Hepatocyte (in vitro differentiated cells): ENCODE data around the gene EEIG2. TPM values are rescaled to one million over a fixed set of nuclear protein-coding genes. Genes with fewer than 3 reads are reported as not detected.
"Not testable (repeated sequence)": the region's sequence is repeated elsewhere in the genome, so short reads cannot be mapped to it uniquely, and the experiment has no call there.

Experiments used
- DNase-seq: peaks from one replicate; pipeline ENCODE4 v3.0.0-alpha.2; 2016; ENCODE audit warnings: low spot score
- H2AFZ ChIP-seq: fragments of 200-600 bp; sonication (generic); 2 replicates; pipeline ENCODE4 v1.6.0; 2016; ENCODE audit warnings: antibody characterized with exemption, mild to moderate bottlenecking
- H3K27ac ChIP-seq: fragments of 200-600 bp; sonication (generic); 2 replicates; pipeline ENCODE4 v1.5.1; 2016; ENCODE audit warnings: mild to moderate bottlenecking
- H3K27me3 ChIP-seq: fragments of 200-600 bp; sonication (generic); 2 replicates; pipeline ENCODE4 v1.6.1; 2016
- H3K36me3 ChIP-seq: fragments of 200-600 bp; sonication (generic); replicated peaks from 2 replicates; pipeline ENCODE4 v1.5.1; 2016; ENCODE audit warnings: low read depth; ENCODE audit not compliant: insufficient read depth
- H3K4me1 ChIP-seq: fragments of 200-600 bp; sonication (generic); 2 replicates; pipeline ENCODE4 v1.5.1; 2016; ENCODE audit warnings: mild to moderate bottlenecking, moderate library complexity; ENCODE audit not compliant: insufficient read depth
- H3K4me2 ChIP-seq: fragments of 200-600 bp; sonication (generic); 2 replicates; pipeline ENCODE4 v1.6.0; 2016
- H3K4me3 ChIP-seq: fragments of 200-600 bp; sonication (generic); 2 replicates; pipeline ENCODE4 v1.5.1; 2016; ENCODE audit warnings: mild to moderate bottlenecking
- H3K79me2 ChIP-seq: fragments of 200-600 bp; sonication (generic); 2 replicates; pipeline ENCODE4 v1.6.0; 2017; ENCODE audit warnings: mild to moderate bottlenecking
- H3K9me2 ChIP-seq: fragments of 200-600 bp; sonication (generic); replicated peaks from 2 replicates; pipeline ENCODE4 v1.6.0; 2017; ENCODE audit warnings: mild to moderate bottlenecking; ENCODE audit not compliant: insufficient read depth
- H3K9me3 ChIP-seq: fragments of 200-600 bp; sonication (generic); 2 replicates; pipeline ENCODE4 v1.5.1; 2016; ENCODE audit warnings: low read depth, mild to moderate bottlenecking
- H4K20me1 ChIP-seq: fragments of 200-600 bp; sonication (generic); 2 replicates; pipeline ENCODE4 v1.6.0; 2016; ENCODE audit warnings: mild to moderate bottlenecking; ENCODE audit not compliant: insufficient read depth, poor library complexity, severe bottlenecking
- EZH2 ChIP-seq: fragments of 200-600 bp; sonication (generic); IDR thresholded peaks from 2 replicates; pipeline ENCODE4 v1.6.1; 2016; ENCODE audit warnings: antibody characterized with exemption, mild to moderate bottlenecking, borderline replicate concordance
- EZH2phosphoT487 ChIP-seq: fragments of 200-600 bp; sonication (generic); IDR thresholded peaks from one replicate; pipeline ENCODE4 v1.6.1; 2018; ENCODE audit warnings: antibody characterized with exemption, mild to moderate bottlenecking, low read depth, moderate library complexity; ENCODE audit not compliant: unreplicated experiment, severe bottlenecking
- WGBS: methylation state at CpG from one replicate; pipeline ENCODE4 v1.1.6; 2016; ENCODE audit warnings: low lambda C conversion rate; ENCODE audit errors: missing lambda C conversion rate; 5-methylcytosine and 5-hydroxymethylcytosine counted together
- polyA plus RNA-seq: library from polyadenylated mRNA; unstranded; fragments of >200 nt; fragmentation: Nextera tagmentation; extraction: Ambion mirVana; gene quantifications from 2 replicates; pipeline ENCODE4 v1.2.1, GENCODE V29; 2016
- total RNA-seq: library from RNA; depleted of rRNA; stranded (reverse); fragments of >200 nt; gene quantifications from 2 replicates; pipeline ENCODE4 v1.2.3, GENCODE V29; 2014
- TF ChIP-seq, protein P1 (sequence below): fragments of 200-600 bp; sonication (generic); IDR thresholded peaks from 2 replicates; pipeline ENCODE4 v1.5.1; 2016; ENCODE audit warnings: antibody characterized with exemption, mild to moderate bottlenecking; ENCODE audit not compliant: poor library complexity

EEIG2 gene
- total and polyA plus RNA-seq, 2 experiments from 2014 or later = 5.1 to 16.0 TPM

- H3K4me2 ChIP-seq = no peak overlapping the region
- H3K36me3 ChIP-seq = no peaks in the 10 kb centered on the region
- H3K9me3 ChIP-seq = no peaks in the 10 kb centered on the region
- H2AFZ ChIP-seq = no peak overlapping the region
- no peak overlapping the region for H3K4me3 ChIP-seq
- DNase-seq = no peak
- TF ChIP-seq, protein P1, sequence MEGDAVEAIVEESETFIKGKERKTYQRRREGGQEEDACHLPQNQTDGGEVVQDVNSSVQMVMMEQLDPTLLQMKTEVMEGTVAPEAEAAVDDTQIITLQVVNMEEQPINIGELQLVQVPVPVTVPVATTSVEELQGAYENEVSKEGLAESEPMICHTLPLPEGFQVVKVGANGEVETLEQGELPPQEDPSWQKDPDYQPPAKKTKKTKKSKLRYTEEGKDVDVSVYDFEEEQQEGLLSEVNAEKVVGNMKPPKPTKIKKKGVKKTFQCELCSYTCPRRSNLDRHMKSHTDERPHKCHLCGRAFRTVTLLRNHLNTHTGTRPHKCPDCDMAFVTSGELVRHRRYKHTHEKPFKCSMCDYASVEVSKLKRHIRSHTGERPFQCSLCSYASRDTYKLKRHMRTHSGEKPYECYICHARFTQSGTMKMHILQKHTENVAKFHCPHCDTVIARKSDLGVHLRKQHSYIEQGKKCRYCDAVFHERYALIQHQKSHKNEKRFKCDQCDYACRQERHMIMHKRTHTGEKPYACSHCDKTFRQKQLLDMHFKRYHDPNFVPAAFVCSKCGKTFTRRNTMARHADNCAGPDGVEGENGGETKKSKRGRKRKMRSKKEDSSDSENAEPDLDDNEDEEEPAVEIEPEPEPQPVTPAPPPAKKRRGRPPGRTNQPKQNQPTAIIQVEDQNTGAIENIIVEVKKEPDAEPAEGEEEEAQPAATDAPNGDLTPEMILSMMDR = no peak
- no peak for TF ChIP-seq EZH2
- TF ChIP-seq EZH2phosphoT487 = no peak
- H4K20me1 ChIP-seq = no peaks in the 10 kb centered on the region
- H3K79me2 ChIP-seq = no peaks in the 10 kb centered on the region
- no peaks in the 10 kb centered on the region for H3K9me2 ChIP-seq
- H3K27me3 ChIP-seq = no peaks in the 10 kb centered on the region
- H3K27ac ChIP-seq = no peak overlapping the region
- 55% methylated on average over 2 of the region's 2 CpGs for WGBS
- no peaks in the 10 kb centered on the region for H3K4me1 ChIP-seq
Measured at GRCh38 chr1:108513044-108513415, 46.9 kb upstream of the EEIG2 start.

- not testable (repeated sequence) for H3K4me3 ChIP-seq, H3K9me3 ChIP-seq, H3K27me3 ChIP-seq, H3K4me2 ChIP-seq, H3K27ac ChIP-seq, H4K20me1 ChIP-seq, H3K4me1 ChIP-seq, H2AFZ ChIP-seq, H3K79me2 ChIP-seq, H3K36me3 ChIP-seq, H3K9me2 ChIP-seq, DNase-seq
- WGBS = 94% methylated on average over 2 of the region's 2 CpGs
Measured at GRCh38 chr1:108513914-108514313, 46.0 kb upstream of the EEIG2 start.

GRCh38 chr1:108517301-108517897 is 42.5 kb upstream of the EEIG2 start:
- not testable (repeated sequence) for H3K4me3 ChIP-seq, H3K4me1 ChIP-seq, H3K27ac ChIP-seq

DNA sequence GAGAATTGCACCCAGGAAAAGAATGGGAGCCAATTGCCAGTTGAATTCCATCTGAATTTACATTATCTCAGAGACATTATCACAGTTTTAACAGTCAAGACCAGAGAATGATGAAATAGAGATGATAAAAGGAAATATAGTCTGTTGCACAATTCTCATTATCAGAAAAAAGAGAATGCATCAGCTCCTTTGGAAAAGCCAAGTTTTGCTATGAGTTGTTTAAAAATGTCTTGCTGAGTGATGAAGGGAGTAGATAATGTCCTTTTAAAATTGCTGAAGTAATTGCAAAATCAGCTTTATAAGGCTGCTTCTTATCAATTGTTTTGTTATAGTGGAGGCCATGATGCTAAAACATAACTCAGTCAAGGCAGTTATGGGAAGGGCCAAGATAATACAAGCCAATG is 37.9 kb upstream of the EEIG2 start:
- Histone ChIP-seq H3K9me3 (no peaks in the 10 kb centered on the region), H3K27ac (no peak overlapping the region), H3K79me2 (no peaks in the 10 kb centered on the region), H3K27me3 (no peaks in the 10 kb centered on the region), H3K4me2 (no peak overlapping the region), H3K9me2 (no peaks in the 10 kb centered on the region), H4K20me1 (no peaks in the 10 kb centered on the region), H3K4me1 (no peaks in the 10 kb centered on the region), H3K4me3 (no peak overlapping the region), H2AFZ (no peak overlapping the region), H3K36me3 (no peaks in the 10 kb centered on the region)
- no peak for DNase-seq
- TF ChIP-seq, protein P1 = no peak
- TF ChIP-seq EZH2 = no peak
- no peak for TF ChIP-seq EZH2phosphoT487

More at GRCh38 chr1:108517301-108517897, 42.5 kb upstream of the EEIG2 start:
- not testable (repeated sequence) for H4K20me1 ChIP-seq, H2AFZ ChIP-seq, H3K27me3 ChIP-seq, H3K79me2 ChIP-seq, H3K9me3 ChIP-seq, H3K36me3 ChIP-seq, DNase-seq, H3K4me2 ChIP-seq, H3K9me2 ChIP-seq
- WGBS = 57% methylated on average over 6 of the region's 6 CpGs

DNA sequence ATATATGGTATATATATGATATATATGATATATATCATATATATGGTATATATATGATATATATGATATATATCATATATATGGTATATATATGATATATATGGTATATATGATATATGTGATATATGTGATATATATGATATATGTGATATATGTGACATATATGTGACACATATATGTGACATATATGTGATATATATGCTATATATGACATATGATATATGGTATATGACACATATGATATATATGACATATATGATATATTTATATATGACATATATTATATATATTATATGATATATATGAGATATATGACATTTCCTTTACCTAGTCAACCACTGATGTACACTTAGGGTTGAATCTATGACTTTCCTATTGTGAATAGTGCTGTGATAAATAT is 36.1 kb upstream of the EEIG2 start:
- Histone ChIP-seq H3K4me3 (no peak overlapping the region), H3K4me1 (no peaks in the 10 kb centered on the region), H3K9me2 (no peaks in the 10 kb centered on the region), H3K4me2 (no peak overlapping the region), H3K27me3 (no peaks in the 10 kb centered on the region), H3K9me3 (no peaks in the 10 kb centered on the region), H3K79me2 (no peaks in the 10 kb centered on the region), H3K27ac (no peak overlapping the region), H3K36me3 (no peaks in the 10 kb centered on the region), H4K20me1 (no peaks in the 10 kb centered on the region), H2AFZ (no peak overlapping the region)
- DNase-seq = no peak
- TF ChIP-seq, protein P1 = no peak
- TF ChIP-seq EZH2 = no peak
